Left renal cortex interstitium (tissue), 4 donors: Measurements from ENCODE around the gene ANKRD28. TPM values are rescaled to one million over a fixed set of nuclear protein-coding genes. Genes with fewer than 3 reads are reported as not detected.

Source experiments
- DNase-seq, 4 donors: peaks; one replicate each; pipeline ENCODE4 v3.0.0-alpha.2; 2013; ENCODE audit warnings: low read depth in 4 of 4, low spot score in 2 of 4, missing footprints in 1 of 4
- polyA plus RNA-seq, 4 donors: library from polyadenylated mRNA; unstranded; fragments of 120-200 nt; gene quantifications; one replicate each; pipeline ENCODE4 v1.2.1, GENCODE V29; 2013; ENCODE audit not compliant: insufficient read length in 4 of 4

Gene ANKRD28
- polyA plus RNA-seq, 4 donors, result 35.0 to 53.4 (median 44.4) TPM

GRCh38 chr3:15728766-15729165 lies 69.0 kb downstream of the ANKRD28 start:
- no peak for DNase-seq

GRCh38 chr3:15726881-15727280 lies 70.9 kb downstream of the ANKRD28 start:
- no peak for DNase-seq

DNA sequence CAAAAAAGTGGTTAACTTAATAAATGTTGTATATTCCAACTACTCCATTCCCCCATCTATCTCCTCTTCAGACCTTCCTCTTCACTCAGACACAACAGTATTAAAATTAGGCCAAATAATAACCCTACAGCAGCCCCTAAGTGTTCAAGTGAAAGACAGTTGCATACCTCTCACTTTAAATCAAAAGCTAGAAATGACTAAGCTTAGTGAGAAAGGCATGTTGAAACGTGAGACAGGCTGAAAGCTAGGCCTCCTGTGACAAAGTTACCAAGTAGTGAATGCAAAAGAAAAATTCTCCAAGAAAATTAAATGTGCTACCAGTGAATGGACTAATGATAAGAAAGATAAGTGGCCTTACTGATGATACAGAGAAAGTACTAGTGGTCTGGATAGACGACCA lies 71.7 kb downstream of the ANKRD28 start:
- no peak for DNase-seq

GRCh38 chr3:15724446-15724845 lies 73.3 kb downstream of the ANKRD28 start:
- no peak for DNase-seq

DNA sequence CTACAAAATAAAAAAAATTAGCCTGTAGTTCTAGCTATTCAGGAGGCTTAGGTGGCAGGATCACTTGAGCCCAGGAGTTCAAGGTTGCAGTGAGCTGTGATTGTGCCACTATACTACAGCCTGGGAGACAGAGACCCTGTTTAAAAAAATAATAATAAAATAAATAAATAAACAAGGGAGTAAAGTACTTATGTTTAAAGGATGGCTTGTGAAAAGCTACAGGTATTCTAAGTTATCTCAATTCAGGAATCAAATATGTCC lies 74.2 kb downstream of the ANKRD28 start:
- no peak for DNase-seq

GRCh38 chr3:15722877-15723623 lies 74.7 kb downstream of the ANKRD28 start:
- no peak for DNase-seq

DNA sequence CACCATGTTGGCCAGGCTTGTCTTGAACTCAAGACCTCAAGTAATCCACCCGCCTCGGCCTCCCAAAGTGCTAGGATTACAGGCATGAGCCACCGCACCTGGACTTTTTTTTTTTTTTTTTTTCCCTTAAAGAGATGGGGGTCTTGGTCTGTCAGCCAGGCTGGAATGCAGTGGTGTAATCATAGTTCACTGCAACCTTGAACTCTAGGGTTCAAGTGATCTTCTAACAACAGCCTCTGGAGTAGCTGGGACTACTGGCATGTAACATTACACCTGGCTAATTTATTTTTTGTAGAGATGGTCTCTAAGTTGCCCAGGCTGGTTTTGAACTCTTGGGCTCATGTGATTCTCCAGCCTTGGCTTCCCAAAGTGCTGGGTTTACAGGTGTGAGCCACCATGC lies 81.6 kb downstream of the ANKRD28 start:
- no peak for DNase-seq

DNA sequence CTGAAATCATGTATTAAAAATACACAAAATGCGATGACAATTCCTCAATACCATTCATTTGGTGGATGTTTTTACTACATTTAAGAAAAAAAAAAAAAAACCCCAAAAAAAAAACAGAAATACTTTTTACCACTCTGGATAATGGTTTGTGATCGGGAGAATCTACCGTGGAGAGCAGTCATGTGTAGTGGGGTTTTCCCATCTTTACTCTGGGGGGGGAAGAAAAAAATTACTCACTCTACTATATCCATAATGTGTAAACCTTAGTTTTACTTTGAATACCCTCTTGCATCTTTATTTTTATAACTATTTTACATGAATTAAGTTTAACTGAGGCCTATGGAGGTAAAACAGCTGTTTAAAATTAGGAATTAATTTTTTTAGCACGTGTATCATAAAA lies 83.3 kb downstream of the ANKRD28 start:
- no peak for DNase-seq

DNA sequence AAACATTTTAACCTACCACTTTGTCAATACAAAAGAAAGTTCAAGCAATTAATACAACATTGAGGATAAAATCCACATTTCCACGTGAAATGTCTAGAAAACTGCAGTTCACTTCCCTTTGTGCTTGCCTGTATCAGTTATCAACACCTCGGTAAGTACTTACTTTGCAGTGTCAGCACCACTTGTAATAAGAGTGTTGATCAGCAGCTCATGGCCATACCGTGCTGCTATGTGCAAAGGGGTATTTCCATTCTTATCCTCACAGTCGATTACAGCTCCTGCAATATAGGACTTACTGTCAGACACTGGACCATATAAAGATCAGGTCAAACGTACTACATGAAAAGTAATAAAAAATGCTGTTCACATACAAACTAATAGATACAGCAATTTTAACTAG lies 84.4 kb downstream of the ANKRD28 start:
- DNase-seq, result no peak

DNA sequence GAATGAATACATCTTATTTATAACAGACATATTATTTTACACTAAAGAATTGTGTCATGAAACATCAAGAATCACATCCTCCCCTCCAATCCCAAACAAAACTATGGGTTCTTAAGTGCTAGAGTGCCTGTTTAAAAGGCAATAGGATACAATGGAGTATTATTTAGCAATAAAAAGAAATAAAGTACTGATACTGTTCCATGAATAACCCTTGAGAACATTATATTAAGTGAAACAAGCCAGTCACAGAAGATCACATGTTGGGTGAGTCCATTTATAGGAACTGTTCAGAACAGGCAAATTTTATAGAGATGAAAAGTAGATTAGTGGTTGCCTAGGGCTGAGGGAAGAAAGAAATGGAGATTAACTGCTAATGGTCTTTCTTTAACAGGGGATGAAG lies 86.5 kb downstream of the ANKRD28 start:
- DNase-seq, result no peak

GRCh38 chr3:15708882-15709677 lies 88.7 kb downstream of the ANKRD28 start:
- DNase-seq, result no peak

DNA sequence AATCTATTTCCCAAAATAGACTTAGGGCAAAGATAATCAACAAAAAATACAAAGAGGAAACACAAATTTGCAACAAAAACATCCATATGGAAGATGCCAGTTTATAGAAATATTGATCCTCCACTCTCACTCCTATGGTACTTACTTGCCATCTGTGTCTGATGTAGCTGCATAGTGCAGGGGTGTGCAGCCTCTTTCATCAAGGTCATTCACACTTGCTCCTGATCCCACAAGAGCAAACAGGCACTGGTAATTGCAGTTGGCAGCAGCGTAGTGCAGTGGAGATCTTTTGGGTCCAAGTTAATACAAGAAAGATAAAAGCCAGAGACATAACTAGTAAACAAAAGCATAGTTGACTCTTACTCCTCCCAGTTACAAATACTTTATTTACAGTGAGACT lies 90.0 kb downstream of the ANKRD28 start:
- no peak for DNase-seq

DNA sequence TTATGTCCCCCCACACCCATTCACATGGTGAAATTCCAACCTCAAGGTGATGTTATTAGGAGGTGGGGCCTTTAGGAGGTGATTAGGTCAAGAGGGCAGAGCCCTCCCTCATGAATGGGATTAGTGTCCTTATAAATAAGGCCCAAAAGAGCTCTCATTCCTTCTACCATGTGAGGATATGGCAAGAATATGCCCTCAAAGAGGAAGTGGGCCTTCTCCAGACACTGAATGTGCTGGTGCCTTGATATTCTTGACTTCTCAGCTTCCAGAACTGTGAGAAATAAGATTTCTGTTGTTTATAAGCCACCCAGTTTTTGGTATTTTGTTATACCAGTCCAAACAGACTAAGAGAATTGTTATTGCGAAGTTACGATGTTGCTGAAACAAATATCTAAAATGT lies 94.4 kb downstream of the ANKRD28 start:
- DNase-seq, result no peak

DNA sequence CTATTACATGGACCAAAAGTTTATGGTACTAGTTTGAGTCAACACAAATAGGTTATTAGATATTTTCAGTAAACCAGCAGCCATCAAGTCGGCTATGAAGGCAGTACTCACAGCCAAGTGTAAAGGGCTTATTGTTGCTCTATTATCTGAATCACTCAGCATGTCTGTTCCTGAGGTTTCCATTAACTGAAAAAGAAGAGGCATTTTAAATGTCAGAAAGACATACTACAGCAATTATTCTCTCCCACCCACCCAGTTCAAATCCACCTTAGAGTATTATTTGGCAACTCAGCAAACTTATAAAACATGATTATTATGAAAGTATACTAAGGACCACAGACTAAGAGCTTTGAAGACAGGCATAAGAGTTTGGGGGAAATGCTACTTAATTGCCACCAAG lies 103.2 kb downstream of the ANKRD28 start:
- DNase-seq, result no peak

GRCh38 chr3:15693355-15693754 lies 104.4 kb downstream of the ANKRD28 start:
- no peak for DNase-seq

DNA sequence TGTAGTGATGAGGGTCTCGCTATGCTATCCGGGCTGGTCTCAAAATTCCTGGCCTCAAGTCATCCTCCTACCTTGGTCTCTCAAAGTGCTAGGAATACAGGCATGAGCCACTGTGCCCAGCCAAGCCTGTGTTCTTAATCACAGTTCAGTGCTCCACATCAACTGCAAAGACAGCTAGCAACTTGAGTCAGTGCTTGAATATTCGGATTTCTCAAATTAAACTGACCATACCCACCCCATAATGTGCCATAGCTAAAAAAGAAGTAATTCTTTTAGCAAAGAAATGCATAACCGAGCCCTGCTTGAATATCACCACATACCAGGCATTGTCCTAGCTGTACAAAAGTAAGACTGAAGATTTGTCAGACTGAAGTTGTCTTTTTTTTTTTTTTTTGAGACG lies 107.0 kb downstream of the ANKRD28 start:
- DNase-seq, result no peak

DNA sequence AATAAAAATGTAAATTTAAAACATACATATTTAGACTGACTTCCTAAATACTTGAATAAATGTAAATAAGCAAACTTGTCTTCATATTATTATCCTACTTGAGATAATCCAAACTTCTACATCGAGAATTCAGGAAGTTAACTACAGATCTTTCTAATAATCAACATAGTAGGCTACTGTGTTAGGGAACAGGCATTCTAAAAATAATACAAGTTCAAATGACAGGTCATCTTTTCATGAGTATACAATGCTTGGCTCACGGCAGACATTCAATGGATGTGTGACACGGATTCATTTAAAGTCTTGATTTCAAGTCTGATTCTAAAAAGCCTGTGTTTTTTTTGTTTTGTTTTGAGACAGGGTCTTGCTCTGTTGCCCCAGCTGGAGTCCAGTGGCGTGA lies 107.5 kb downstream of the ANKRD28 start:
- no peak for DNase-seq

DNA sequence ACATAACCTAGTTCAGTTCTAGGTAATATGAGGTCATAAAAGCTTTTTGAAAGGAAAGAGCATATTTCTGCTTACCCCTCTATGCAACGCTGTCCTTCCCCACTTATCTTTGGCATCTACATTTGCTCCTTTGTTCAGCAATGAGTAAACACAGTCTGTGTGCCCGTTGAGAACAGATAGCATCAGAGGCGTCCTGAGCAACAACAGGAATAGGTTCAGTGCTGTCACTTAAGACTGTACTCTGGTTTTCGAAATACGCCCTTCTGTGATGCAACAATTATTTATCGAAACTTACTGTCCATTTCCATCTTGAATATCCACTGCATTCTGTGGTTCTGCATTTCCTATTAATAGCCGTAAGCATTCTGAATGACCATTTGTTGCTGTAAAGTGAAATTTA lies 111.9 kb downstream of the ANKRD28 start:
- DNase-seq, result no peak

GRCh38 chr3:15683253-15683652 lies 114.5 kb downstream of the ANKRD28 start:
- no peak for DNase-seq

DNA sequence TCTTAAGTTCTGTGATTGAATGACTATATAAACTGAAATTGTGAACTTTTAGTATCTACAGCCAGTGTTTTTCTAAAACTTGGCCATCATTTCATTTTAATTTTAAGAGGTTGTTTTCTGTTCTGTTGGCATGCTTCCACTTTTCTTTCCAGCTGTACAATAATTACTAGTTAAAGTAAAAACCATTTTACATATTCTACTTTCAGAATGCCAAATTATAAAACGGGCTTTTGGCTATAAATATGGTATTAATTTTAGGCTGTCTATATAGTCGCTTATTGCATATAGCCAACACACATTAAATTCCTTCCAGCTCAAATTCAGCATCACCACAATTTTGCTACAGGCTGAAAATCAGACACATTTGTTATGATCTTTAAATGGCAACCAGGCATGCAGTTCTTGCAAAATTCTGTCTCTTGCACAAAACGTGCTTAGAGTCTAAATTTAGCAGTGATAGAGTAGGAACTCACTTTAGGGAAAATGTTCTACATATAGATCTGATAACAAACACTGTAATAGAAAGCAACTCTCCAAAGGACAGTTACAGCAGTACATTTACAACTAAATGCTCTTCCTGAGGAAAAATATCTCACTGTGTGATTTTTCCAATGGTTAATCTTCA lies 115.1 kb downstream of the ANKRD28 start:
- DNase-seq, result no peak

- DNase-seq, result no peak
These were observed 116.1 kb downstream of the ANKRD28 start for GRCh38 chr3:15681668-15682067.

DNA sequence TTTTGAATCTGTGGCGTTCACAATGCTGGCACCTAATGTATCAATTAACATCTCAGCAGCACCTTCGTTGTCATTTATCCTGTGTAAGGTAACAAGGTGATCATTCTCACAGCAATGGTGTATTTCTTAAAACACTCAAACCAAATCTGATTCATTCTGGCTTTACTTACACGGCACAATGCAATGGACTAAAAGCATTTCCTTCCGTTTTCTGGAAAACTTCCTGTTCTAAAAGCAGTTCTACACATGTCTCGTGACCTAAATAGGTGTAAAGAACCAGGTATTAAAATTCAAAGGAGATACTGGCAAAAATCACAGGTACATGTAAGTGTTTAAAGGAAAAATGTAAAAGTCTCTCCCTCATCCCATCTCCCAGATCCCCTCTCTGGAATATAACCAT lies 118.5 kb downstream of the ANKRD28 start:
- no peak for DNase-seq
